B cell (primary cell): ENCODE measurements around the gene ATP8B1.

ENCODE experiments used
- CTCF ChIP-seq: fragments of 200-600 bp; IDR thresholded peaks from one replicate; pipeline ENCODE4 v1.8.0; 2022; ENCODE audit warnings: antibody characterized with exemption, mild to moderate bottlenecking
- EZH2 ChIP-seq: IDR thresholded peaks from 2 replicates; pipeline ENCODE4 v1.6.1; 2012; ENCODE audit warnings: borderline replicate concordance, low read depth, mild to moderate bottlenecking, moderate library complexity, low read length; ENCODE audit not compliant: insufficient read depth, poor library complexity, severe bottlenecking

GRCh38 chr18:57845605-57846074 lies 42.5 kb upstream of the ATP8B1 start:
- TF ChIP-seq CTCF = no peak
- TF ChIP-seq EZH2 = no peak
